Activated T-cell treated with anti-CD3 and anti-CD28 coated beads for 4 hours (primary cell): ENCODE measurements around the gene RRM1.
"Not testable (repeated sequence)": the region's sequence is repeated elsewhere in the genome, so short reads cannot be mapped to it uniquely, and the experiment has no call there.

Experiments
- DNase-seq: peaks from one replicate; pipeline ENCODE4 v3.0.0-alpha.2; 2020

The RRM1 gene

DNA sequence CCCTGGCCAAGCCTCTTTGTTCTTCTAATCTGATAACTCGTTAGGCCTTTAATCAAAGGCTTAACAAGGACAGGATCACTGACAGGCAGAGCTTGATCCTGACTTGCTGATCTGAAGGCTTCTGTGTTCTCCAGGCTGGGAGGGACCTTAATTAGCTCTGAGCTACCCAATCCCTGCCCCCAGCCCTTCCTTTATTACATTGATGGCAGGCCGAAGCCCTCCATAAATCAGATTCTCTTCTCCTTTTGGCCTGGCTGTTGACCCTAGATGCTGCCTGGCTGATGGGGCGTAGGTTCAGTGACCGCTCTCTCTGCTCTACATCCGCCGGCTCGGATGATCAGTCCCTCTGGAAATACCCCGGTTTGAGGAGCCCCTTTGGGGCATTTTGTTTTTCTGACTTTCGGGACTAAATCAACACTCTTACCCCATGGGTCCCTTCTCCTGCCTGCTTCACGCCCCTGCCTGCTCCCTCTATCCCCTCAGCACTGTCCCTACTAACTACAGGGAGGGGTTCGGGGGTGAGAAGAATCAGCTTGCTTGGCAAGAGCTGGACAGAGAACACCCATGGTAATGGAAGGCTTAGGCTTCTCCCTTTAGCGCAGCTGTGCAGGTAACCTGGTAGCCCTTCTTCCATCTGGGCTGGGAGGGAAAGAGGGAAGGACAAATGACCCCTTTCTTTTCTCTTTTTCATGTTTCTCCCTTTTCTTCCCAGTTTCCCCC lies 10.0 kb upstream of the RRM1 start:
- no peak for DNase-seq

- no peak for DNase-seq
Observed at GRCh38 chr11:4085575-4085974, 9.0 kb upstream of the RRM1 start.

DNA sequence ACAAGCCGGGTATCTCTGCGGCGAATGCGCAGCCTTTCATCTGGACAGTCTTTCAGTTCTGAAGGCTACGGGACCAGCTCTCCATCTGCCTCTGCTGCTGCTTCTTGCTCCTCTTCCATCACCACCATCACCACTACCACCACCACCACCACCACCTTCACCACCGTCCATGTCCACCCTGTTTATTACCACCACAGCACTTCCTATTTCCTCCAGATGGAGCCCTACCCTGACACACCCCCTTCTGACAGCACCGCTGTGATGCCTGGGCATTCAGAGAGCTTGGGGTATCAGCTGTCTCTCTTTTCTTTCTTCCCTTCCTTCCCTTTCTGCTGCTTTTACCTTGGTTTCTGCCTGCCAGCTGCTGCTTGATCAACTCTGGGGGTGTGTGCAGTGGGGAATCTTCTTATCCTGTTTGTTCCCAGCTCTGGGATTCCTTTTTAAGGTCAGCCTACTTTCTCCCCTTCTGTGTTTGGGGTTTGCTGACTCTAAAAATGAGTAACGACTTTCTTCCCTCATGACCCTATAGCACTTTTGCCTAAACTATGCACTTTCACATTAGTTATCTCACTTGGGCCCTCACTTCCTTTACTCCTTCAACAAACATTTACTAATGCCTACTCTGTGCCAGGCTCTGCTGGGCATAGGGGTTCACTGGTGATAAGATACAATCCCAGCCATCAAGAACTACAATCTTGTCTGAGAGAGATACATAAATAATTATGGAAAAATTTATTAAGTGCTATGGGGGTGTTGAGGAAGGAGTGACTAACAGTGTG lies 7.8 kb upstream of the RRM1 start:
- no peak for DNase-seq

DNA sequence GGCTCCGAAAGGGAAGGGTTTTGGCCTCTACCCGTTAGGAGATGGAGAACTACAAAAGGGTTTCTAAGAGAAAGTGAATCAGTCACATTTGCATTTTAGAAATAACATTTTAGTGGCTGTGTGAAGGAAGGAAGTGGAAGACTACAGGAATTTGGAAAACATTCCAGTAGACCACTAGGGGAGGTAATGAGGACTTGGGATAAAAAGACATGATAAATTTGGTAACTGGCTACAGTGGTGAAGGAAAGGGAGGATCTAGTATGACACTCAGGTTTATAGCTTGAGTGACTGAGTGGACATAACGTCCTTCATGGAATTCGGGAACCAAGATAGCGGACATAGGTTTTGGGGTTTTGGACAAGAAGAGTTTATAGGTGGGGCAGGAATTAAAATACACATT lies 7.0 kb upstream of the RRM1 start:
- DNase-seq, result no peak

GRCh38 chr11:4090258-4090657 lies 4.3 kb upstream of the RRM1 start:
- no peak for DNase-seq

- no peak for DNase-seq
Observed at GRCh38 chr11:4092026-4092425, 2.6 kb upstream of the RRM1 start.

DNA sequence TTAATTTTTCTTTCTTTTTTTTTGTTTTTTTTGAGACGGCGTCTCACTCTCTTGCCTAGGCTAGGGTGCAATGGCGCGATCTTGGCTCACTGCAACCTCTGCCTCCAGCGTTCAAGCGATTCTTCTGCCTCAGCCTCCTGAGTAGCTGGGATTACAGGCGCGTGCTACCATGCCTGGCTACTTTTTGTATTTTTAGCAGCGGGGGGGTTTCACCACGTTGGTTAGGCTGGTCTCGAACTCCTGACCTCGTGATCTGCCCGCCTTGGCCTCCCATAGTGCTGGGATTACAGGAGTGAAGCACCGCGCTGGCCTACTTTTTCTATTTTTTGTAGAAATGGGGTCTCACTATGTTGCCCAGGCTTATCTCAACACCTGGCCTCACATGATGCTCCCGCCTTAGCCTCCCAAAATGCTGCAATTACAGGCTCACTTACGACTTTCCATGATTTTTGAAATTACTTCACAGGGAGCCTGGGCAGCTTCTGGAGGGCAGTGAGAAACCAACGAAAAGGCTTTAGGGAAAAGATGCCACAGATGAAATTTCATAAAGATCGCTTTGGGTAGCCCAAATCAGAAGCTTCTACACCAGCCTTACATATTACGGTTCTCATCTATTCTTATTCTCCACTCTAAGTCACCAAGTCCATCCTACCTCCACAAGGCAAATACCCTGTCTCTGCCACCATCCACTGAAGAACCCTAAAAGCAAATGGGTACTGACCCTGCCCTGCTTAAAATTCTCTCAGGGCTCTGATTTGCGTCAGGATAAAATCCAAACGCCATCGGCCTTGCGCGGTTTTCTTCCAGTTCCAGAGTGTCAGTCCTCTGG lies 866 bp upstream of the RRM1 start:
- DNase-seq, result no peak

DNA sequence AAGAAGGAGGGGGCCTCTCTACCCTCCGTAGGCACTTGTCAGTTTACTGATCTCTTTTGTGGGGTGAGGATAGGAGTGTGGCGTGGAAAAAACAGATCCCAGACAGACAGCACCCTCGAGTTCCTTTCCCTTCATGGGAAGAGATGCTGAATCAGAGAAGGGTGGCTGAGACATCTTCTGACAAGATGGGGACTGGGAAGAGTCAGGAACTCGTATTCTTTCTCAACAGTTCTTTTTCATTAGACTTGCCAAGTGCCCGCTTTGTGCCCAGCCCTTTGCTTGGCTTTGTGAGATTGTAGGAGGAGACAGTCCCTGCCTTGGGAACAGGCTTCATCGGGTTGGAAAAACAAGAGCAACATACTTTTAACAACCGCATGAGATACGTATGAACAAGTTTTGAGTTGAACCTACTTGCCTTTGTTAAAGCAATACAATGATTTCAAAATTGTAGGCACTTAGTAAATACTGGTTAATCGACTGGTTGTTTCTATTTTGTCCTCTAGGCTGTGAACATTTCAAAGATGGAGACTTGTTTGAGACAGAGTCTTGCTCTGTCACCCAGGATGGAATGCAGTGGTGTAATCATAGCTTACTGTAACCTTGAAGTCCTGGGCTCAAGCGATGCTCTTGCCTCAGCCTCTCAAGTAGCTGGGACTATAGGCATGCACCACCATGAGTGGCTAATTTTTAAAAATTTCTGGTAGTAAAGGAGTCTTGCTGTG lies 1.1 kb downstream of the RRM1 start:
- no peak for DNase-seq

DNA sequence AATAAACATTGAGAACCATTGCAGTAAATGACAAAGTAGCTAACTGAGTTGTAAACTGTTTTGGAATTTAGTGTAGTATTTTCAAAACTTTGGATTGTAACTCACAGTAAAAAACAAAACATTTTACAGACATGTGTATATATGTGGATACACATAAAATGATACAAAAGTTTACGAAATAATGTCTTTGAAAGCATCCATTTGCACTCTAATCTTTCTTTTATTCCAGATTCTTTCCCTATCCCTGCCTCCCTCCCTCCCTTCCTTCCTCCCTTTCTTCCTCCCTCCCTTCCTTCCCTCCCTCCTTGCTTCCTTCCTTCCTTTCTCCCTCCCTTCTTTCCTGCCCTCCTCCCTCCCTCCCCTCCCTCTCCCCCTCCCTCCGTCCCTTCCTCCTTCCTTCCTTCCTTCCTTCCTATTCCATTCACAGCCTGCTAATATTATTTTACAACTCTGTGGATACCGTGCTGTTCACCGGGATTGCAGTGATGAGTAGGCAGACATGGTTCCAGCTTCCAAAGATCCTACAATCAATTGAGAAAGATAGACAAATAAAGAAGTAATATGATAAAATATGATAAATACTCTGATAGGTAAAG lies 3.5 kb downstream of the RRM1 start:
- no peak for DNase-seq

DNA sequence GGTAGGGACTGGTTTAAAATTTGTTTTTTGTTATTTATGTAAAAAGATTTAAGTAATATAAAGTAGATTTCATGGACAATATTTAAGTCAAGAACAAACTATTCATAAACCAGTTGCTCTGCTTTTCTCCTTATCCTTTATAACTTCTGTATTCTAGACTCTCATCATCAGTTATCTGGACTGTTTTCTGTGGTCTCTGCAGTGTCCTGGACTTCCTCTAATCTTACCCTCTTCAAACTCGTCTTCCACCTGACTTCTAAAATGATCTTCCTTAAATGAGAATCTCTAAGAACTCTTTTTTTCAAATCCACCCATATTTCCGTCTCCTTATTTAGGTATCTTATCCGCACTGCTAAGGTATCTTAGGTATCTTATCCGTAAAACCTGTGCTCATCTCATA lies 8.1 kb downstream of the RRM1 start:
- DNase-seq, result no peak

GRCh38 chr11:4103269-4103668 lies 8.7 kb downstream of the RRM1 start:
- no peak for DNase-seq

- DNase-seq, result no peak
Observed at GRCh38 chr11:4105916-4106315, 11.3 kb downstream of the RRM1 start.

GRCh38 chr11:4111834-4112233 lies 17.2 kb downstream of the RRM1 start:
- DNase-seq, result no peak

DNA sequence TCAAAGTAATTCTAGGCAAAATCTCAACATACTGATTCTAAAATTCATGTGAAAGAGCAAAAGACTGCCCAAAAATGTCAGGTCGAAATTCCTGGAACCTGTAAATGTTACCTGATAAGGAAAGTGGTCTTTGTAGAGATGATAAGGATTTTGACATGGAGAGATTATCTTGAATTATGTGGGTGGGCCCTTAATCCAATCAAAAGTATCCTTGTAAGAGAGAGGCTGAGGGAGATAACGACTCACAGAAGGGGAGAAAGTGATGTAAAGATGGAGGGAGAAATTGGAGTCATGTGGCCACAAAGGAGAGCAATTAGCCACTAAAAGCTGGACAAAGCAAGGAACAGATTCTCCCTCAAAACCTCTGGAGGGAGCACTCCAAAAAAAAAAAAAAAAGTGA lies 20.5 kb downstream of the RRM1 start:
- DNase-seq, result no peak

- DNase-seq, result no peak
Observed at GRCh38 chr11:4118107-4118506, 23.5 kb downstream of the RRM1 start.

DNA sequence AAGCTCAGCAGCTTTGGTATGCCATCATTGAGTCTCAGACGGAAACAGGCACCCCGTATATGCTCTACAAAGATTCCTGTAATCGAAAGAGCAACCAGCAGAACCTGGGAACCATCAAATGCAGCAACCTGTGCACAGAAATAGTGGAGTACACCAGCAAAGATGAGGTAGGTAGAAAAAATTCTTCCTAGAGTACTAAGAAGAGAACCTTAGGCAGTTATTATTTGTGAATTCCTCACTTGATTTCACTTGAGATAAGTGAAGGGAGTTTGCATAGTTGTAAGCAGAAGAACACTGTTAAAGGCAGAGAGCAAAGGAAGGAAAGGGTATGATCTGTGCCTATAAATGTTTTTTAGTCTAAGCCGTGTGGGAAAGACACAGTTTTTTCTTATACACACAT lies 28.6 kb downstream of the RRM1 start:
- no peak for DNase-seq

- no peak for DNase-seq
Observed at GRCh38 chr11:4125141-4125540, 30.5 kb downstream of the RRM1 start.

DNA sequence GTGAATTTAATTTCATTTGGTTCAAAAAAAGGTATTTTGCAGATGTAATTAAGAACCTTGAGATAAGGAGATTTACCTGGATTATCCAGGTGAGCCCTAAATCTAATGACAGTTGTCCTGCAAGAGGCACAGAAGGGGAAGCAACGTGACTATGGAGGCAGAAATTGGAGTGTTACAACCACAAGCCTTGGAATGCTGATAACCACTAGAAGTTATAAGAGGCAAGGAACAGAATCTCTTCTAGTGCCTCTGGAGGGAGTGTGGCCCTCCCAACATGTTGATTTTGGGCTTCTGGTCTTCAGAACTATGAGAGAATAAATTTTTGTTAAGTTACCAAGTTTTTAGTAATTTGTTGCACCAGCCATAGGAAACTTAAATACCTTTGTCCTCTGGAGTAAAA lies 32.8 kb downstream of the RRM1 start:
- no peak for DNase-seq

DNA sequence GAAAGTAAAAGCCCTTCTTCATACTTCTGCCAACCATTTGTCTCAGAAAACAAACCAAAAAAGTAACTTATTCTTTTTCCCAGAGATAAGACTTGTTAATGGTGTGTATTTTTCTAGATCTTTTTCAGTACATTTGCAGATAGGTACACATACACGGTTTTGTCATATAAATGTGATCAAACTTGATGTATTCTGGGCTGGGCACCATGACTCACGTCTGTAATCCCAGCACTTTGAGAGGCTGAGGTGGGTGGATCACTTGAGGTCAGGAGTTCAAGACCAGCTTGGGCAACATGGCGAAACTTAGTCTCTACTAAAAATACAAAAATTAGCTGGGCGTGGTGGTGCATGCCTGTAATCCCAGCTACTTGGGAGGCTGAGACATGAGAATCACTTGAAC lies 35.6 kb downstream of the RRM1 start:
- DNase-seq, result not testable (repeated sequence)

GRCh38 chr11:4134806-4135205 lies 40.2 kb downstream of the RRM1 start:
- DNase-seq, result no peak

- DNase-seq, result no peak
Observed at GRCh38 chr11:4138497-4138896, 43.9 kb downstream of the RRM1 start.

GRCh38 chr11:4140067-4140636 lies 45.6 kb downstream of the RRM1 start:
- no peak for DNase-seq
